ENCODE measurements around the gene TAOK1.

The TAOK1 gene

GRCh38 chr17:29568331-29569244 lies 178.4 kb downstream of the TAOK1 start, which contains the start of gene TP53I13:
TSS of gene TP53I13 (plus strand) at chr17:29568701. CDS start at chr17:29568759, 58 bp downstream.
- Mint-ChIP-seq H3K27me3 (no peaks in the 10 kb centered on the region), H3K4me3 (peak within 1 kb of the TSS; percentile 98), H3K27ac (peak within 1 kb of the TSS; percentile 95), H3K9me3 (no peaks in the 10 kb centered on the region), H3K36me3 (ENCODE audit: low read depth) (peaks cover 72% of the 10 kb centered on the region), H3K4me1 (ENCODE audit: low read depth) (peaks cover 62% of the 10 kb centered on the region)
- intact Hi-C loops (cut with micrococcal nuclease), result loop anchor here (10.0 kb wide), 2 partner anchors 46 to 174 kb away; partner anchors contain the start of gene TAOK1

GRCh38 chr17:29569245-29569950 lies 179.2 kb downstream of the TAOK1 start:
- peaks cover 62% of the 10 kb centered on the region for H3K4me1 Mint-ChIP-seq (ENCODE audit: low read depth)
- H3K4me3 Mint-ChIP-seq, result peak overlapping the region; percentile 98
- no peaks in the 10 kb centered on the region for H3K27me3 Mint-ChIP-seq
- peaks cover 73% of the 10 kb centered on the region for H3K36me3 Mint-ChIP-seq (ENCODE audit: low read depth)
- peak overlapping the region; percentile 95 for H3K27ac Mint-ChIP-seq
- intact Hi-C loops (cut with micrococcal nuclease), result loop anchor here (10.0 kb wide), 2 partner anchors 45 to 175 kb away; partner anchors contain the start of gene TAOK1
- no peaks in the 10 kb centered on the region for H3K9me3 Mint-ChIP-seq

- H3K9me3 Mint-ChIP-seq, result no peaks in the 10 kb centered on the region
- no peak overlapping the region for H3K27ac Mint-ChIP-seq
- H3K4me3 Mint-ChIP-seq, result no peak overlapping the region
Observed at GRCh38 chr17:29570521-29570920, 180.4 kb downstream of the TAOK1 start.

GRCh38 chr17:29571486-29571882 lies 181.3 kb downstream of the TAOK1 start:
- Mint-ChIP-seq H3K27ac (no peak overlapping the region), H3K9me3 (no peaks in the 10 kb centered on the region), H3K4me1 (ENCODE audit: low read depth) (peaks cover 48% of the 10 kb centered on the region), H3K36me3 (ENCODE audit: low read depth) (peaks cover 87% of the 10 kb centered on the region), H3K27me3 (no peaks in the 10 kb centered on the region), H3K4me3 (no peak overlapping the region)
- intact Hi-C loops (cut with micrococcal nuclease), result no loop called here

More at GRCh38 chr17:29570521-29570920, 180.4 kb downstream of the TAOK1 start:
- intact Hi-C loops (cut with micrococcal nuclease), result no loop called here
- Mint-ChIP-seq H3K27me3 (no peaks in the 10 kb centered on the region), H3K36me3 (ENCODE audit: low read depth) (peaks cover 84% of the 10 kb centered on the region), H3K4me1 (ENCODE audit: low read depth) (peaks cover 57% of the 10 kb centered on the region)

DNA sequence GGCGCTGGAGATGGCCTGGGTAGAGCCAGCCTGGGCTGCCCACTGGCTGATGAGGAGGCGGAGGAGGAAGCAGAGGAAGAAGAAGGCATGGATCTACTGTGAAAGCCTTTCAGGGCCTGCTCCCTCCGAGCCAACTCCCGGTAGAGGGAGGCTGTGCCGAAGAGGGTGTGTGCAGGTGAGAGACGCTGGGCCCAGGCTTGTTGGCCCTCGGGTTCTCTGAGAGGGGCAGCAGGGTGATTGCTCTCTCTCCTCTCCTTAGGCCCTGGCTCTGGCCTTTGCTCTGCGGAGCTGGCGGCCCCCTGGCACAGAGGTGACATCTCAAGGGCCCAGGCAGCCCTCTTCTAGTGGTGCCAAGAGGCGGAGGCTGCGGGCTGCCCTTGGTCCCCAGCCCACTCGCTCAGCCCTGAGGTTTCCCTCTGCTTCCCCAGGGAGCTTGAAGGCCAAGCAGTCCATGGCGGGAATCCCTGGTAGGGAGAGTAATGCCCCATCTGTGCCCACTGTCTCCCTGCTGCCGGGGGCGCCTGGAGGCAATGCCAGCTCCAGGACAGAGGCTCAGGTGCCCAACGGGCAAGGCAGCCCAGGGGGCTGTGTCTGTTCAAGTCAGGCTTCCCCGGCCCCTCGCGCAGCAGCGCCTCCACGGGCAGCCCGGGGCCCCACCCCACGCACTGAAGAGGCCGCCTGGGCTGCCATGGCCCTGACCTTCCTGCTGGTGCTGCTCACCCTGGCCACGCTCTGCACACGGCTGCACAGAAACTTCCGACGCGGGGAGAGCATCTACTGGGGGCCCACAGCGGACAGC lies 181.9 kb downstream of the TAOK1 start:
- Mint-ChIP-seq H3K27me3 (no peaks in the 10 kb centered on the region), H3K36me3 (ENCODE audit: low read depth) (peaks cover 90% of the 10 kb centered on the region), H3K4me1 (ENCODE audit: low read depth) (peaks cover 48% of the 10 kb centered on the region), H3K9me3 (no peaks in the 10 kb centered on the region), H3K4me3 (no peak overlapping the region), H3K27ac (no peak overlapping the region)
- intact Hi-C loops (cut with micrococcal nuclease), result no loop called here

GRCh38 chr17:29572691-29573557 lies 182.8 kb downstream of the TAOK1 start:
- H3K27ac Mint-ChIP-seq, result no peak overlapping the region
- intact Hi-C loops (cut with micrococcal nuclease), result no loop called here
- no peaks in the 10 kb centered on the region for H3K27me3 Mint-ChIP-seq
- H3K9me3 Mint-ChIP-seq, result no peaks in the 10 kb centered on the region
- H3K4me3 Mint-ChIP-seq, result no peak overlapping the region
- H3K4me1 Mint-ChIP-seq (ENCODE audit: low read depth), result peaks cover 48% of the 10 kb centered on the region
- H3K36me3 Mint-ChIP-seq (ENCODE audit: low read depth), result peaks cover 90% of the 10 kb centered on the region

GRCh38 chr17:29573558-29573869 lies 183.4 kb downstream of the TAOK1 start:
- H3K36me3 Mint-ChIP-seq (ENCODE audit: low read depth), result peaks cover 90% of the 10 kb centered on the region
- no peaks in the 10 kb centered on the region for H3K9me3 Mint-ChIP-seq
- no peak overlapping the region for H3K4me3 Mint-ChIP-seq
- no peaks in the 10 kb centered on the region for H3K27me3 Mint-ChIP-seq
- no peak overlapping the region for H3K27ac Mint-ChIP-seq
- H3K4me1 Mint-ChIP-seq (ENCODE audit: low read depth), result peaks cover 42% of the 10 kb centered on the region
- intact Hi-C loops (cut with micrococcal nuclease), result no loop called here

- H3K9me3 Mint-ChIP-seq, result no peaks in the 10 kb centered on the region
- H3K36me3 Mint-ChIP-seq (ENCODE audit: low read depth), result peaks cover 90% of the 10 kb centered on the region
- intact Hi-C loops (cut with micrococcal nuclease), result no loop called here
- H3K4me1 Mint-ChIP-seq (ENCODE audit: low read depth), result peaks cover 37% of the 10 kb centered on the region
- no peak overlapping the region for H3K4me3 Mint-ChIP-seq
- no peaks in the 10 kb centered on the region for H3K27me3 Mint-ChIP-seq
- H3K27ac Mint-ChIP-seq, result peak overlapping the region; percentile 8
Observed at GRCh38 chr17:29573871-29574731, 183.9 kb downstream of the TAOK1 start.

DNA sequence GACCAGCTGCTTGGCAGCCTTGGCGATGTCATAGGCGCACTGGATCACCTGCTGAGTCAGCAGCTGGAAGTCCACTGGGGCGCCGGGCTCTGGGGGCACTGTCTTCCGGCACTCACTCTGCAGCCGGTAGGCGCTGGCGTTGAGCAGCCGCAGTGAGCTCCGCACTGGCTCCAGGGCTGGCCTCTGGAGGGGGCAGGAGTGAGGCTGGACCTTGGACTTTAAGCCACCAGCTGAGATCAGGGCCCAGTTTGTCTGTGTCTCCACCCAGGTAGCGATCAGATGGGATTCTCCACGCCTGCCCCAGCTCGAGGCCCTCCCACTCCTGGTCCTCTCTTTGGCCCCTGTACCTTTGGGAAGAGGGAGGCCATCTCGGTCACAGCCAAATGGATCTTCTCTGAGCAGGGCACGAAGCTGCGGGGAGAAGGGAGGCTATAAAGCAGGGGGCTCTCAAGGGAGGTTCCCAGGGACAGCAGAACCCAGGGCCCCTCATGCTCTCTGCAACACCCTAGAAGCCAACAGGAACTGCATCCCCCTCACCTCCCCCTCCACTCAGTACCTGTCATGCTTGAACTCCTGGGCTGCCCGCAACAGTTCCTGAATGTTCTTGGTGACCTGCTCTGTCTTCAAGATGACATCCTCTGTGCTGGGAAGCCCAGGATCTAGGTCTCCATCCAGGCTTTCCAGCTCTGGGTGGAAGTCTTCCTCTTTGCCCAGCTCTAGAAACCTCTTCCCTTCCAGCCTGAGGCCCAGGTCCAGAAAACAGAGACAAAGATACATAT lies 184.8 kb downstream of the TAOK1 start:
- Mint-ChIP-seq H3K27me3 (no peaks in the 10 kb centered on the region), H3K4me3 (no peak overlapping the region), H3K9me3 (no peaks in the 10 kb centered on the region), H3K36me3 (ENCODE audit: low read depth) (peaks cover 96% of the 10 kb centered on the region), H3K4me1 (ENCODE audit: low read depth) (peaks cover 33% of the 10 kb centered on the region), H3K27ac (peak overlapping the region; percentile 8)
- intact Hi-C loops (cut with micrococcal nuclease), result no loop called here

- H3K27me3 Mint-ChIP-seq, result no peaks in the 10 kb centered on the region
- peaks cover 98% of the 10 kb centered on the region for H3K36me3 Mint-ChIP-seq (ENCODE audit: low read depth)
- intact Hi-C loops (cut with micrococcal nuclease), result no loop called here
- H3K4me1 Mint-ChIP-seq (ENCODE audit: low read depth), result peaks cover 38% of the 10 kb centered on the region
- no peaks in the 10 kb centered on the region for H3K9me3 Mint-ChIP-seq
- peak overlapping the region; percentile 8 for H3K27ac Mint-ChIP-seq
- H3K4me3 Mint-ChIP-seq, result no peak overlapping the region
Observed at GRCh38 chr17:29575511-29576213, 185.5 kb downstream of the TAOK1 start.

DNA sequence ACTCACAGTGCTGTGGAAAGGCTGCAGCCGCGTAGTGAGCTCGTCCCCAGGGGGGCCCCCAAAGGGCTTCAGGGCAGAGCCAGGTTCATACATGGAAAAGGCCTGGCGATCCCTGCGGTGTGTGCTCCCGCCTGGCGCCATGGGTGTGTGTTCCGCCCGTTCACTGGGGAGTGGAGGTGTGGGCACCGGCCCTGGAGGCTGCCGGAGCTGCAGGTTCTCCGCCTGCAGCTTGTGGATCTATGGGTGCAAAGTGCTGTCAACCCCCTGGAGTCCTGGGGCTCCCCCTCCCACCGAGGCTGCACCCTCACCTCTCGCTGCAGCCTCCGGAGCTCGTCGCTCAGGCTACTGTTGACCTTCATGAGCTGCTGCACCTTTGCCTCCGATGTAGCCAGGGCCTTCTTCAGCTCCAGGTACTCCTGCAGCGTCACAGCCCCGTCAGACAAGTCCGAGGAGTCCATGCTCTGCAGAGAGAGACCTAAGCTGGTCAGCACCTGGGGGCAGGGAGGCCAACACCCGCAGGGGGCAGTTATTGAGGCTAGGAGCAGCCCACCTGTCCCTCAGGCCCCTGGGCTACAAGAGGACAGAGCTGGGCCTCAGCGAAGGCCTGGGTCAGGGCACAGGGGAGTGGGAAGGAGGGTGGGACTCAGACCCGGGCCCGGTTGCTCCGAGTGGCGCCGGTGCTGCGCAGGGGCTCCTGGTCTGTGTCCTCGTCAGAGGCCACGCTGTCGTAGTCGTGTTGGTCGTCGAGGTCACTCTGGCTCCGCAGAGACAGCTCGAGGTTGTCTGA lies 186.2 kb downstream of the TAOK1 start:
- Mint-ChIP-seq H3K27ac (no peak overlapping the region), H3K27me3 (no peaks in the 10 kb centered on the region), H3K9me3 (no peaks in the 10 kb centered on the region), H3K4me3 (no peak overlapping the region), H3K4me1 (ENCODE audit: low read depth) (peaks cover 30% of the 10 kb centered on the region), H3K36me3 (ENCODE audit: low read depth) (peaks cover 98% of the 10 kb centered on the region)
- intact Hi-C loops (cut with micrococcal nuclease), result no loop called here

Data from dendritic cell treated with granulocyte-macrophage colony-stimulating factor and Interleukin-4, amounts not matched to agents 40 ng/mL and 50 ng/mL, for 4 days (primary cell).